H1 (cell line): Measurements from ENCODE around the gene CPM.

ENCODE experiments used
- ATF3 ChIP-seq: IDR thresholded peaks from 2 replicates; pipeline ENCODE4 v1.6.1; 2011; ENCODE audit warnings: low read depth, mild to moderate bottlenecking, low read length; ENCODE audit not compliant: insufficient read depth
- CTCF ChIP-seq, 3 experiments: IDR thresholded peaks; 1 replicate in 2 of 3; 2 replicates in 1 of 3; pipeline versions ENCODE4 v1.5.1 to v1.6.1; 2011; ENCODE audit warnings: low read length in 3 of 3, mild to moderate bottlenecking in 3 of 3, inconsistent platforms in 2 of 3, low read depth in 1 of 3, moderate library complexity in 1 of 3; ENCODE audit not compliant: insufficient read depth in 1 of 3; ENCODE audit errors: control extremely low read depth in 1 of 3
- E2F6 ChIP-seq: IDR thresholded peaks from 2 replicates; pipeline ENCODE4 v1.6.1; 2012; ENCODE audit warnings: inconsistent platforms
- EZH2 ChIP-seq: fragments of 200-600 bp; sonication (generic); IDR thresholded peaks from 2 replicates; pipeline ENCODE4 v1.7.1; 2012; ENCODE audit warnings: low read depth, mild to moderate bottlenecking, moderate library complexity, low read length, inconsistent platforms; ENCODE audit not compliant: severe bottlenecking
- GABPA ChIP-seq: IDR thresholded peaks from 2 replicates; pipeline ENCODE4 v1.6.1; 2011; ENCODE audit warnings: mild to moderate bottlenecking, low read length, moderate library complexity, borderline replicate concordance; ENCODE audit not compliant: insufficient read depth
- HDAC6 ChIP-seq: IDR thresholded peaks from one replicate; pipeline ENCODE4 v1.7.1; 2012; ENCODE audit warnings: low read depth, mild to moderate bottlenecking, inconsistent platforms, low read length, moderate library complexity
- POLR2A ChIP-seq, 2 experiments: IDR thresholded peaks; 1 replicate in 1 of 2; 2 replicates in 1 of 2; pipeline ENCODE4 v1.6.1; 2011; ENCODE audit warnings: low read depth in 2 of 2, low read length in 2 of 2, mild to moderate bottlenecking in 2 of 2; ENCODE audit errors: control extremely low read depth in 1 of 2
- RAD21 ChIP-seq, 2 experiments: IDR thresholded peaks in 1 of 2; conservative IDR thresholded peaks in 1 of 2; 2 replicates each; pipeline ENCODE4 v1.6.1; 2011; ENCODE audit warnings: low read depth in 2 of 2, low read length in 2 of 2, improper control_type of control experiment in 1 of 2, inconsistent platforms in 1 of 2, mild to moderate bottlenecking in 1 of 2, moderate library complexity in 1 of 2
- RFX5 ChIP-seq: IDR thresholded peaks from 2 replicates; pipeline ENCODE4 v1.6.1; 2011; ENCODE audit warnings: low read depth, low read length, improper control_type of control experiment, borderline replicate concordance
- RNF2 ChIP-seq: fragments of 200-900, 300-1000 bp; sonication (generic); IDR thresholded peaks from 2 replicates; pipeline ENCODE4 v1.7.1; 2016; ENCODE audit warnings: borderline replicate concordance, low read depth, mild to moderate bottlenecking, antibody characterized with exemption, low read length; ENCODE audit not compliant: poor library complexity, severe bottlenecking; ENCODE audit errors: missing control alignments
- SUZ12 ChIP-seq: fragments of 200-600 bp; sonication (generic); IDR thresholded peaks from 2 replicates; pipeline ENCODE4 v1.6.1; 2012; ENCODE audit warnings: mild to moderate bottlenecking, inconsistent platforms, low read length, moderate library complexity, mixed read lengths
- ZNF274 ChIP-seq: IDR thresholded peaks from 2 replicates; pipeline ENCODE4 v1.7.0; 2012; ENCODE audit warnings: low read length, borderline replicate concordance; ENCODE audit errors: extremely low read depth

- no peak for TF ChIP-seq ATF3
- no peak for TF ChIP-seq POLR2A (IDR thresholded peaks at IDR 0.05; ENCODE audit: control extremely low read depth in 1 of 2, low read depth in 2 of 2, low read length in 2 of 2)
- TF ChIP-seq SUZ12 = no peak
- TF ChIP-seq EZH2 = no peak
- TF ChIP-seq RAD21 (IDR thresholded peaks at IDR 0.05 in 1 of 2, conservative IDR thresholded peaks at IDR 0.05 in 1 of 2; ENCODE audit: low read depth in 2 of 2, low read length in 2 of 2) = no peak
- no peak for TF ChIP-seq ZNF274
- TF ChIP-seq CTCF (IDR thresholded peaks at IDR 0.05; ENCODE audit: control extremely low read depth in 1 of 3, insufficient read depth in 1 of 3, low read depth in 1 of 3, low read length in 3 of 3) = no peak
- TF ChIP-seq GABPA = no peak
- TF ChIP-seq E2F6 = no peak
- no peak for TF ChIP-seq RNF2
- no peak for TF ChIP-seq RFX5
- TF ChIP-seq HDAC6 = no peak
Measured at GRCh38 chr12:68855111-68855510, 77.9 kb downstream of the CPM start.
